ENCODE data around the gene IGSF9. TPM values are rescaled to one million over a fixed set of nuclear protein-coding genes. Genes with fewer than 3 reads are reported as not detected.

Gene IGSF9
- total and polyA plus RNA-seq, 2 of the 4 experiments (the other 2 are of a cell fraction): 0.05 TPM; not detected in 1

GRCh38 chr1:159895836-159896545, 49.4 kb downstream of the IGSF9 start:
- Histone ChIP-seq H3K4ac (ENCODE audit: low read depth, low read length) (no peak overlapping the region), H2BK20ac (ENCODE audit: low read depth, low read length) (no peak overlapping the region), H3K36me3 (ENCODE audit: control insufficient read depth, insufficient read depth, low read length) (no peaks in the 10 kb centered on the region), H4K5ac (ENCODE audit: low read depth, low read length) (no peak overlapping the region), H3K9me1 (ENCODE audit: insufficient read depth, low read length) (no peaks in the 10 kb centered on the region), H2BK5ac (ENCODE audit: low read depth, low read length, poor library complexity, severe bottlenecking) (no peak overlapping the region), H2AFZ (replicated peaks; ENCODE audit: low read length, poor library complexity) (no peak overlapping the region), H3K27me3 (ENCODE audit: control insufficient read depth, insufficient read depth, low read length) (no peaks in the 10 kb centered on the region), H2AK5ac (ENCODE audit: low read depth, low read length) (0 out of 2 replicates have a peak overlapping the region, but pooled peaks have one; percentile 4), H4K91ac (ENCODE audit: insufficient read depth, low read depth, low read length) (no peak overlapping the region), H3K56ac (ENCODE audit: extremely low read depth, insufficient read depth, low read length) (no peak overlapping the region), H2BK15ac (ENCODE audit: low read depth, low read length) (no peak overlapping the region), H2AK9ac (replicated peaks; ENCODE audit: low read depth, low read length, poor library complexity) (no peak overlapping the region), H3K9ac (ENCODE audit: low read depth, low read length) (no peak overlapping the region), H4K20me1 (ENCODE audit: insufficient read depth, low read length) (0 out of 2 replicates have a peak, but pooled peaks cover 3% of the 10 kb centered on the region), H3K27ac (ENCODE audit: insufficient read depth, low read length) (no peak overlapping the region), H3K4me1 (ENCODE audit: control insufficient read depth, insufficient read depth, low read length) (peaks cover 9% of the 10 kb centered on the region; the same call in 1 of the 2 replicates), H3K18ac (ENCODE audit: low read depth, low read length) (0 out of 2 replicates have a peak overlapping the region, but pooled peaks have one; percentile 36), H3K9me3 (ENCODE audit: control insufficient read depth, insufficient read depth, low read length) (no peaks in the 10 kb centered on the region), H3K4me3 (ENCODE audit: insufficient read depth, low read depth, low read length) (no peak overlapping the region), H3K14ac (replicated peaks; ENCODE audit: low read depth, low read length) (0 out of 2 replicates have a peak overlapping the region, but pooled peaks have one; percentile 7), H2BK120ac (ENCODE audit: low read depth, low read length) (no peak overlapping the region), H3K79me1 (ENCODE audit: low read depth in 1 of 2, low read length in 2 of 2) (no peaks in the 10 kb centered on the region), H3K23ac (ENCODE audit: low read depth, low read length) (no peak overlapping the region; the same call in 1 of the 2 replicates), H4K8ac (ENCODE audit: low read depth in 2 of 2, low read length in 2 of 2) (no peak overlapping the region), H3K4me2 (ENCODE audit: low read depth, low read length) (no peak overlapping the region; the same call in 1 of the 2 replicates)
- WGBS, 2 experiments (ENCODE audit: extremely low coverage in 2 of 2, insufficient read length in 1 of 2): 52% methylated on average over 2 of the region's 6 CpGs; no CpG with 5 or more reads in 1 of the 2 experiments
- no TSS peak for BruUV-seq (replicated peaks)
- intact Hi-C loops (cut with micrococcal nuclease) (no loop called here), dilution Hi-C loops (cut with HindIII; ENCODE audit: low sequenced_read_pairs, unreplicated experiment) (loop anchor here (25.0 kb wide), 1 partner anchor 109 kb away; the partner anchor contains the start of gene DUSP23), in situ Hi-C loops (cut with MboI; ENCODE audit: low sequenced_read_pairs) (loop anchor here (25.0 kb wide), 1 partner anchor 684 kb away; the partner anchor contains the start of gene ACKR1)
- DNase-seq (no peak), ATAC-seq (ENCODE audit: low read depth) (peak; percentile 36)
- ChIA-PET POLR2A (ENCODE audit: unreplicated experiment) (no interaction called here), CTCF (interaction anchor here (0.8 to 9.2 kb wide), 5 partner anchors 16 to 119 kb away, joined by 3 to 150 read pairs (median 5); no protein-coding TSS in a partner anchor)
- no peak for TF ChIP-seq FOS (IDR thresholded peaks at IDR 0.05; ENCODE audit: low read depth, low read length)
- no peak for TF ChIP-seq CHD1 (IDR thresholded peaks at IDR 0.05; ENCODE audit: low read depth, low read length)
- TF ChIP-seq BHLHE40 (IDR thresholded peaks at IDR 0.05; ENCODE audit: low read depth, low read length): no peak
- TF ChIP-seq MXI1 (IDR thresholded peaks at IDR 0.05; ENCODE audit: borderline replicate concordance, low read depth, low read length): no peak
- TF ChIP-seq RAD21 (IDR thresholded peaks at IDR 0.05; ENCODE audit: low read length): no peak
- no peak for TF ChIP-seq POLR2A (IDR thresholded peaks at IDR 0.05; ENCODE audit: low read depth, low read length)
- TF ChIP-seq RCOR1 (IDR thresholded peaks at IDR 0.05; ENCODE audit: insufficient replicate concordance, low read length): no peak
- no peak for TF ChIP-seq ELK1 (IDR thresholded peaks at IDR 0.05; ENCODE audit: borderline replicate concordance, low read depth, low read length)
- TF ChIP-seq MAZ (IDR thresholded peaks at IDR 0.05; ENCODE audit: borderline replicate concordance, low read depth, low read length): no peak
- no peak for TF ChIP-seq CTCF (conservative IDR thresholded peaks at IDR 0.05; ENCODE audit: low read depth, low read length)
- no peak for TF ChIP-seq USF2 (IDR thresholded peaks at IDR 0.05; ENCODE audit: low read depth, low read length)
- no peak for TF ChIP-seq SMC3 (IDR thresholded peaks at IDR 0.05; ENCODE audit: low read depth, low read length)
- no peak for TF ChIP-seq CEBPB (IDR thresholded peaks at IDR 0.05; ENCODE audit: low read depth, low read length)
- TF ChIP-seq NFE2L2 (IDR thresholded peaks at IDR 0.05; ENCODE audit: low read depth, low read length): no peak

All from IMR-90 (cell line).